Activated T-cell treated with anti-CD3 and anti-CD28 coated beads, Interleukin-2, amount 50 U/mL, for 48 hours (primary cell): ENCODE measurements around the gene SH3PXD2A.
"Not testable (repeated sequence)": the region's sequence is repeated elsewhere in the genome, so short reads cannot be mapped to it uniquely, and the experiment has no call there.

Experiments used
- DNase-seq, 2 experiments: peaks; one replicate each; pipeline ENCODE4 v3.0.0-alpha.2; 2020

SH3PXD2A gene

GRCh38 chr10:103739039-103739764, 116.2 kb downstream of the SH3PXD2A start:
- DNase-seq: no peak

- DNase-seq: no peak
Observed at GRCh38 chr10:103737735-103738367, 117.5 kb downstream of the SH3PXD2A start.

DNA sequence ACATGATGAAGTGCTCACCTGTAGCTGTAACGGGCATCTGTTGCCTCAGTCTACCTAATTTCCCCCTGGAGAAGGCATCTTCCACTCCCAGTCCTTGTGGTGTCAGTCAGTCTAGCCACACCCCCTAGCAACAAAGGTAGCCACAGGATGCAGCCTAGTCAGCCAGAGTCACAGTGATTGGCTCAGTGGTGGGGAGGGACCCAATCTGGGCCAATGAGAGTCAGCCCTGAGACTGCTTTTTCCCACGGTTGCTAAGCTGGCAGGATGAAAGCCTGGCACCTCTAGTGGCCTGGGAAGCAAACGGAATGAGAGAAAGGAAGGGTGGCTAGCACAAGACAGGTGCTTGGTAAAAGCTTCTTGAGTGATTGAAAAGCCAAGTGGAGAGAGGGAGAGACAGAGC, 118.6 kb downstream of the SH3PXD2A start:
- DNase-seq: peak in 1 of 2 experiments; percentile 30

DNA sequence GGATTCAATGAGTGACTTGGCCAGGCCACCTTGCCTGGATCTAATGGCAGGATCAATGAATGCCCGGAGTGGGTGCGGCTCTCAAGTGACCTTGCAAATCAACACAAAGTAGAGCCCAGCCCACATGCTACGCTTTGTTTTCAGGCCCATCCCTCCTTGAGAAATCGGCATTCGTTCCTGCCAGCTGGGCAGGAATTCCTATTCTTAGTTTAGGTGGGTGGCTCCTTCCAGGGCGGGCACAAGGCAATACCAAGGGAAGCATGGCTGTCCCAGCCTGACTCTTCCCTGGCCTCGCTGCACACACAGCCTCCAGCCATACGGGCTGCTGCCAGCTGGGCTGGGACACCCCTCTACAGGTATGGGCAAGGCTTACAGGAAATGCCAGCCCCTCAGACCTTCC, 119.3 kb downstream of the SH3PXD2A start:
- no peak for DNase-seq

GRCh38 chr10:103734731-103735130, 120.6 kb downstream of the SH3PXD2A start:
- DNase-seq: no peak

DNA sequence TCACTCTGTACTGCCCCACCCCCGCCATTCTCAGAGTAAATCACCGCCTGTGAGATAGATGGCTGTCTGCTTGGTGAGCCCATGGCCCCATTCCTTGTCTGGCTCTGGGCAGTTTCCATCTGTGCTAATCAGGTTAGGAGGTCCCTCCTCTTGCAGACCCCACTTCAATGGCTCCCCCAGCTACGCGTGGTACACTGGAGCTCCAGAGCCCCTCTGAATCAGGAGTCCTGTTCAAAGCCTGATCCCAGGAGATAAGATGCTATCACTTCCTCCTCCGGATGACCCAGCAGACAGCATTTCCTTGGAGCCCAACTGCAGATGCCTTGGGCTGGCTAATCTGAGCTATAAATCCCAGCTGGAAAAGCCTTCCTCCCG, 122.3 kb downstream of the SH3PXD2A start:
- no peak for DNase-seq

GRCh38 chr10:103732339-103733044, 122.9 kb downstream of the SH3PXD2A start:
- DNase-seq: no peak

- DNase-seq: no peak
Observed at GRCh38 chr10:103731609-103732270, 123.6 kb downstream of the SH3PXD2A start.

GRCh38 chr10:103731026-103731425, 124.3 kb downstream of the SH3PXD2A start:
- DNase-seq: not testable (repeated sequence)

DNA sequence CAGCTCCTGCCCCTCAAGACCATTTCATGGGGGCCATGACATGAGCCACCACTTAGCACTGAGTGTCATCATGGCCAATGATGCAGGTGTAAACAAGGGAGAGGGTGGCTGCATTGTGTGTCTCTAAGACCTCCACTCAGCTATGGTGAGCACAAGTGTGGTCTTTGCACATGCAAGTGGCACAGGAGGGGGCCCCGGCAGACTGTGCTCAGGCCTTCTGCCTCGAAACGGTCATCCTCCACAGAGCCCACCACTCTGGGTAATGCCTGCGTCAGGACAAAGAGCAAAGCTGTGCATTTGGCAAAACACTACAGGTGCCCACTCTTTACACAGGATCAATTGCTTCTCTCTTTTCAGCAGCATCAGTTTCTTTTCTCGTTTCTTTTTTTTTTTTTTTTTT, 125.5 kb downstream of the SH3PXD2A start:
- no peak for DNase-seq

GRCh38 chr10:103727991-103728689, 127.2 kb downstream of the SH3PXD2A start:
- no peak for DNase-seq

- no peak for DNase-seq
Observed at GRCh38 chr10:103727546-103727963, 127.8 kb downstream of the SH3PXD2A start.

DNA sequence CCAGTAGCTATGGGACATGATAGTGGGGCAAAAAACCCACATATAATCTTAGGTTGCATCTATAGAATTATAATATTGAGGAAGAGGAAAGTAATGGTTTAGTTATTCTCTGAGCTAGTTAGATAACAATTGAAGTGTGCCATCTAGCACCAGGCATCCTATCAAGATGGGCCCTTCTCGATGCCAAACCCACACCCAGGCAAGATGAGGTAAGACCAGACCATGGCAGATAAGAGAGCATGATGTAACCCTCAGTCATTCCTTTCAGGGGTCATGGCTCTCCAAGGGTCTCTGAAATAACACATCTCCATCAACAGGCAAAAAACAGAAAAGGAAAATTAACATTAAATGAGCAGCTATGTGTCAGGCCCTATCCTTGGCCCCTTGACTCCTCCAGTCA, 128.7 kb downstream of the SH3PXD2A start:
- DNase-seq: no peak

DNA sequence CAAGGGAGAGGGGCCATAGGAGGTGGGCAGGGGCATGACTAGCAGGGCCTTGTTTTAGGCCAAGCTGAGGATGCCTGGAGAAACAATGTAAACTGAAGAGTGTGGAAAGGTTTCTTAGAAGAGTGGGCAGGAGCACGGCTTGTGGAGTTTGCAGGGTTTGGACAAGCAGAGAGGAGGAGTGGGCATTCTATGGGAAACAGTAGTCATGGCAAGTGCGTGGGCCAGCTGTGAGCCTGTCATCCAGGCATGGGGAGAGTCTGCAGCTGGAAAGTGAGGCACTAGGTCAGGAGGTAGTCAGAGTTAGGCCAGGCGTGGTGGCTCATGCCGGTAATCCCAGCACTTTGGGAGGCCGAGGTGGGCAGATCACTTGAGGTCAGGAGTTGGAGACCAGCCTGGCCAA, 130.1 kb downstream of the SH3PXD2A start:
- no peak for DNase-seq

DNA sequence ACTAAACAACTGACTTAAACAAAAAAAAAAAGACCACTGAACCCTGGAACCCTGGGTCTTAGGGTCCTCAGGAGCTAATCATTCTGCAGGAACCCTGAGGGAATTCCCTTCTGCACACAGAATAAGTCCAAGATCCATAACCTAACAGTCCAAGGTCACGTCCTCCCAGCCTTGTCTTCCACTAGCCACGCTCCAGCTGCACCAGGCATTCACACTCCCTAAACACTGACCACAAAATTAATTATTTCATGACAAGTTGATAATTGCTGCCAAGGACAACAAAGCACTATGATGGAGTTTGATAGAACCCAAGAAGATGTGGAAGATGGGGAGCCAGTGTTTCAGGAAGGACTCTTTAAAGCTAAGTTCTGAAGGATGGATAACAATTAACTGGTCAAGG, 130.6 kb downstream of the SH3PXD2A start:
- no peak for DNase-seq

DNA sequence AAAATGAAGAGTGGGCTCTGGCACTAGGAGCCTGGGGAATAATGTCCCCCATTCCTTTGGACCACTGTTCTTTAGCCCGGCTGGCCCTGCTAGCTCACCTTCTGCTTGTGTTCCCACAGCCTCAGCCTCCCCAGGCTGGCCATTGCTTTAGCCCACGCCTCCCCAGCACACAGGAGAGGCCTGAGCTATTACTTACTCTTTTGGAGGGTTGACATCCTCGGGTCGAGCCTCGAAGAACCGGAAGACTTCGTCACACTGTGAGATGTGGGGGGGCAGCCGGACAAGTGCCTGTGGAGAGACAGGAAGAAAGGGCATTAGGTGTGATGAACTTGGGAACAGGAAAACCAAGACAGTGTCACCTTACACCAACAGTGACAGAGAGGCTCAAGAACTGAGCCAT, 131.3 kb downstream of the SH3PXD2A start:
- no peak for DNase-seq

- no peak for DNase-seq
Observed at GRCh38 chr10:103723557-103723956, 131.8 kb downstream of the SH3PXD2A start.

DNA sequence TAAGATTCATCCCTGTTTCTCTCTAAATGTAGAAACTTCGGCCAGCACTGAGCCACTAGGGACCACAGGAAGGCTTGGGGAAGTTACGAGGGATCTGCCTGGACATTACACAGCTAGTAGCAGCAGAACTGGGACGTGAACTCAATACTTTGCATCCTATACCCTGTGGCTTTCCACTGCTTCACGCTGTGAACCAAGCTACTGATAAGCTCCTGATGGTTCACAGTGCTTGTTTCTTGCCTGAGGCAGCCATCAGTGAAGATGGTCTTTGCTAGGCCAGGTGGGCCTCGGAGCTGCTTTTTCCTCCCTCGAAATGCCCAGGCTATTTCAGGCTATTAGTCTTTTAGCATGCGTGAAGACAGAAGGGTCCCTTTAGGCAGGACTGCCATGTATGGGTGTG, 132.7 kb downstream of the SH3PXD2A start:
- DNase-seq: no peak

DNA sequence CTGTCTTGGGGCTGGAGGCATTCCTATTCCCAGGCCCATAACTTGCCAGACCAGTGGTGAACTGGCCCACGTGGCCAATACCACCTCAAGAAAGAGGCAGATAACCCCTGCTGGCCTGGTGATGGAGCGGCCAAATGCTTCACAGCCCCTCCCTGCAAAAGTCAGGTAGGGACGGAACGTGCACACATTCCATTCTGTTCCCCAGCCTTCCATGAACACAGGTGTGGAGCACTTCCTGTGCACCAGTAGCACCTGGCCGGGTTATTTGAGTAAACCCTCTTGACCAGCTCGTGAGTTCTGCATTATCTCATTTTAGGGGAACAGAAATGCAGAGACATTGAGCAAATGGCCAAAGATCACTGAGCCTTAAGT, 134.4 kb downstream of the SH3PXD2A start:
- DNase-seq: no peak

- DNase-seq: no peak
Observed at GRCh38 chr10:103720328-103720963, 134.9 kb downstream of the SH3PXD2A start.

DNA sequence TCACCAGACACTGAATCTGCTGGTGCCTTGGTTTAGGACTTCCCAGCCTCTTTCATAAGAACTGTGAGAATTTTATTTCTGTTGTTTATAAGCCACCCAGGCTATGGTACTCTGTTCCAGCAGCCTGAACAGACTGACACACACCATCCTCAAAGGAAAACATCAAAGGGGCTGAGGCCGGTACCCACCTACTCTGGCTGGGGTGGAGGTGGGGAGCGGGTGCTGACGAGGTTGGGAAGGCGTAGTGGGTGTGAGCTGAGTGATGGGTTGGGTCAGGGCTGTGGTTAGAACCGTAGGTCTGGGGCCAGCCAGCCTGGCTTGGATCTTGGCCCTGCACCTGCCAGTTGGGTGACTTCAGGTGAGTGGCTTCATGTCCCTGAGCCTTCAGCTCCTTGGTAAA, 136.3 kb downstream of the SH3PXD2A start:
- DNase-seq: no peak

DNA sequence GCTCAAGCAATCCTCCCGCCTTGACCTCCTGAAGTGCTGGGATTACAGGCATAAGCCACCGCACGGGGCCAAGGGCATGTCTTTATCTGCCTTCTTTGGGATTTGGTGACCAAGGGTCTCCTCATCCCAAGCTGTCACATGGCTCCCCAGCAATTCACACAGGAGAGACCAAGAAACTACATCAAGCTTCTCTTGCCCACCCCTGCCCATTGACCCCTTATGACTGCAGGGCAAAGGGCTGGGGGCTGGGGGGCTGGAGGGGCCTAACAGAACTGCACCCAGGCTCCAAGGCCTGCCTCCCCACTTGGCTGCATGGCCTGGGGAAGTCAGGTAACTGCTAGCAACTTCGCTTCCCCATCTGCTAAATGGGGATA, 137.1 kb downstream of the SH3PXD2A start:
- no peak for DNase-seq
